HG02884 (cell line): ENCODE measurements around the gene GNG7.
"Not testable (repeated sequence)": the region's sequence is repeated elsewhere in the genome, so short reads cannot be mapped to it uniquely, and the experiment has no call there.

Experiments
- ATAC-seq: cut with Tn5 transposase; IDR thresholded peaks from one replicate; pipeline ENCODE4 v1.9.1; 2021; ENCODE audit warnings: mild to moderate bottlenecking, moderate library complexity; ENCODE audit not compliant: unreplicated experiment

The GNG7 gene

GRCh38 chr19:2579678-2580280, 122.7 kb downstream of the GNG7 start:
- no peak for ATAC-seq

GRCh38 chr19:2578901-2579677, 123.4 kb downstream of the GNG7 start:
- ATAC-seq = no peak

DNA sequence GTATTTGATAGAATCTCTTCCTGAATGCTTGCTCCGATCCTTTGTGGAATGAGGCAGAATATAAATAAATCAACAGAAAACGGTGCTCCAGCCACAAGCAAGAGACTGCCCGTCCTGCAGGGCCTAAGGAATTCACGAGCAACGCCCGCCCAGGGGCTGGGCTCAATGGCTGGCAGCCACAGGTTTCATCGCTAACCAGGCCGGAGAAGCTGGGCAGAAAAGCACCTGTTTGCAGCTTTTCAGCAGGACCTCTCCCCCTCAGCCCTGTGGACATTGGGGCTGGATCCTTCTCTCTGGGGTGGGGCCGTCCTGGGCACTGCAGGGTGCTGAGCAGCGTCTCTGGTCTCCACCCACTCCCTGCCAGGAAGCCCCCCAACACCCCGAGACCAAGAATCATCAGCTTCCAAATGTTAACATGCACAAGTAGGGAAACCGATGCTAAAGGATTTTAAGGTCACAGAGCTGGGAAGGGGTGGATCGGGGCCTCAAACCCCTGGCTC, 124.1 kb downstream of the GNG7 start:
- ATAC-seq = no peak

DNA sequence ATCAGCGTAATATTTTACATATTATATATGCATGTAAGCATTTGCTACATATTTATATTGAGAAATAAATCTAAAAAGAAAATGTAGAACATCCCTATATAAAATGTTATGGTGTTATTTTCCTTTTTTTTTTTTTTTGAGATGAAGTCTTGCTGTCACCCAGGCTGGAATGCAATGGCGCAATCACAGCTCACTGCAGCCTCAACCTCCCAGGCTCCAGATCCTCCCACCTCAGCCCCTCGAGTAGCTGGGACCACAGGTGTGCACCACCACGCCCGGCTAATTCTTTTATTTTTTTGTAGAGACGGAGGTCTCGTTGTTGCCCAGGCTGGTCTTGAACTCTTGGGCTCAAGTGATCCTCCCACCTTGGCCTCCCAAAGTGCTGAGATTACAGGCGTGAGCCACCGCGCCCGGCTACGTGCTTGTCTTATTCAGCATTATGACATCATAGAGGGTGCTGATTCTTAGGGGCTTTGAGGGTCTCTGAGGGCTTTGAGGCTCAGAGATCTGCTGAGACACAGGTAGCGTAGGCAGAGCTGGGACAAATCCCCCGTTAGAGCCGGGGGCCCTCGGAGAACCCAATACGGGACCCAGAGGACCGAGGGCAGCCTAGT, 124.7 kb downstream of the GNG7 start:
- no peak for ATAC-seq

DNA sequence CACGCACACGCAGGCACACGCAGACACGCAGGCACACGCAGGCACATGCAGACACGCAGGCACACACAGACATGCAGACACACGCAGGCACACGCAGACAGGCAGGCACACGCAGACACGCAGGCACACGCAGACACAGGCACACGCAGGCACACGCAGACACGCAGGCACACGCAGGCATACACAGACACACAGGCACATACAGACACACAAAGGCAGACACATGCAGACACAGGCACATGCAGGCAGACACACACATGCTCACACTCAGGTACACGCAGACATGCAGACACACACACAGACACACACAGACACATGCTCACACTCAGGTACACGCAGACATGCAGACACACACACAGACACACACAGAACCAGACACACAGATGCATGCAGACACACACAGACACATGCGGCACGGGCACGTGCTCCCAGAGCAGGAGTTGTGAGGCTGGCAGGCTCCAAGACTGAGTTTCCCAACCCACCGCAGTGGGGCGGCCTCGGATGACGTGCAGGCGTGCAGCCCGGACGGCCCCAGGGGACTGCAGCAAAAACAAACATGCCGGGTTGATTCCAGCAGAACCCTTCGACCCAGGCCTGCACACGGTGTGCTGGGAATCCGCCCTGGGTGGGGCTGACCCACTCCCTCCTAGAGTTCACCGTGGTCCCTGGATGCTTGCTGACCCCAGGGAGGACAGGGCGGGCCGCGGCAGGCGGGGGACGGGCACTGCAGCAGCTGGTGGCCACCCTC, 126.6 kb downstream of the GNG7 start:
- no peak for ATAC-seq

DNA sequence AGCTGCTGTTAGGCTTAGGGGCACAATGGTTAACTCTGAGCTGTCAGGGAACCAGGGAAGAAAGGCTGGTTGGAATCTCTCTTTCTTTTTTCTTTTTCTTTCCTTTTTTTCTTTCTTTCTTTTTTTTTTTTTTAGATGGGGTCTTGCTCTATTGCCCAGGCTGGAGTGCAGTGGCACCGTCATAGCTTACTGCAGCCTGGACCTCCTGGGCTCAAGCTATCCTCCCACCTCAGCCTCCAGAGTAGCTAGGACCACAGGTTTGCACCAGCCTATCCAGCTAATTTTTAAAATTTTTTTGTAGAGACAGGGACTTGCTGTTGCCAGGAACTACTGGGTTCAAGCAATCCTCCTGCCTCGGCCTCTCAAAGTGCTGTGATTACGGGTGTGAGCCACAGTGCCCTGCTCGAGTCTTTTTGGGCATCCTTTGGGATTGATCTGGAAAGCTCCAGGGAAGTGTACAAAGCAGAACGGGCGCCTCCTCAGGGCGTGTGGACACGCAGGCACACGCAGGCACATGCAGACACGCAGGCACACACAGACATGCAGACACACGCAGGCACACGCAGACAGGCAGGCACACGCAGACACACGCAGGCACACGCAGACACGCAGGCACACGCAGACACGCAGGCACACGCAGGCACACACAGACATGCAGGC, 127.4 kb downstream of the GNG7 start:
- no peak for ATAC-seq

GRCh38 chr19:2574478-2574931, 128.0 kb downstream of the GNG7 start:
- ATAC-seq = no peak

GRCh38 chr19:2573916-2574315, 128.6 kb downstream of the GNG7 start:
- no peak for ATAC-seq

- ATAC-seq = not testable (repeated sequence)
These were observed 130.3 kb downstream of the GNG7 start for GRCh38 chr19:2572152-2572551.

DNA sequence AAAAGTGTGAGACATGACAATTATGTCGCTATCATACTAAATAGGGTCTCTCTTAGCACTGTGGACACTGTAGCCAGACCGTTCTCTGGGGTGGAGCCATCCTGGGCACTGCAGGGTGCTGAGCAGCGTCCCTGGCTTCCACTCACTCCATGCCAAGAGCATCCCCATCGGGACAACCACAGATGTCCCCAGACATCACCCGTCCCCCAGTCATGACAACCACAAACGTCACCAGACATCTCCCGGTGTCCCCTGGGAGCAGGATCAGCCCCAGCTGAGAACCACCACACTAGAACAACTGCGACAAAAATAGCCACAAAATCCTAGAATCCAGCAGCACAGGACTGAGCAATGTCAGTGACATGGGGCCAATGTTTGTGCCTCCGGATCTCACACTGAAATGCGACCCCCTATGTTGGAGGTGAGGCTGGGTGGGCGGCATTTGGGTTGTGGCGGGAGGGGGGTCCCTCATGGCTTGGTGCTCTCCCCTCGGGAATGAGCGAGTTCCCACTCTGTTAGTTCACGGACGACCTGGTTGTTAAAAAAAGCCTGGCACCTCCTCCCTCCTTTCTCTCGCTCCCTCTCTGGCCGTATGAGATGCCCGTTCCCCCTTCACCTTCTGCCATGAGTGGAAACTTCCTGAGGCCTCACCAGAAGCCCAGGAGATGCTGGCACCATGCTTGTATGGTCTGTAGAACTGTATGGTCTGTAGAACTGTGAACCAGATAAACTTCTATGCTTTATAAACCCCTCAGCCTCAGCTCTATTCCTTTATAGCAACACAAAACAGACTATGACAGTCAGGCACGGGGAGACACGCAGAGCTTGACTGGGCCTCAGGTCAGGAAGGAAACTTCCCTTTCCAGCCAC, 132.7 kb downstream of the GNG7 start:
- no peak for ATAC-seq

GRCh38 chr19:2567996-2568395, 134.5 kb downstream of the GNG7 start:
- ATAC-seq = no peak

DNA sequence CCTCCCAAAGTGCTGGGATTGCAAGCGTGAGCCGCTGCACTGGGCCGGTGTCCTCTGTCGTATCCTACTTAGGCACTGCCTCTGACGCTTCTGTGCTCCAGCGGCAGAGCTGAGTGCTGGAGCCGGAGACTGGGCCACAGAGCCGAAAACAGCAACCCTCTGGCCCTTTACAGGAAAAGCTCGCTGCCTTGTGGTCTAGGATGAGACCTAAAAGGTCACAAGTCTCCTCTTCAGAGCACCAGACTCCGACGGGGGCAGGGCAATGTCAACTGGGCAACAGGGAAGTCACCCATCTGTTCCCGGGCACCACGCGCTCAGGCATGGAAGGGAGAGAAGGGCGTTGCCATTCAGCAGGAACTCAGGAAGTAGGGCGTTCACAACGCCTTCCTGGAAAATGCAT, 134.9 kb downstream of the GNG7 start:
- no peak for ATAC-seq

DNA sequence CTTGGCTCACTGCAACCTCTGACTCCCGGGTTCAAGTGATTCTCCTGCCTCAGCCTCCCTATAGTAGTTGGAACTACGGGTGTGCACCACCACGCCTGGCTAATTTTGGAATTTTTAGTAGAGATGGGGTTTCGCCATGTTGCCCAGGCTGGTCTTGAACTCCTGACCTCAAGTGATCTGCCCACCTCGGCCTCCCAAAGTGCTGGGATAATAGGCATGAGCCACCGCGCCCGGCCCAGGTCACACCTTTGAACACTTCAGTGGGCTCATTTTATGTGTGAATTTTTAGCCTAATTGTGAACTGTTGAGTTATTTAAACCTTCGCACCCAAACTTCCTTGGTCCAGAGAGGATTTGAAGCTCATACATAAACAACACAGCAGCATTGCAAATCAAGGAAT, 138.9 kb downstream of the GNG7 start:
- not testable (repeated sequence) for ATAC-seq

DNA sequence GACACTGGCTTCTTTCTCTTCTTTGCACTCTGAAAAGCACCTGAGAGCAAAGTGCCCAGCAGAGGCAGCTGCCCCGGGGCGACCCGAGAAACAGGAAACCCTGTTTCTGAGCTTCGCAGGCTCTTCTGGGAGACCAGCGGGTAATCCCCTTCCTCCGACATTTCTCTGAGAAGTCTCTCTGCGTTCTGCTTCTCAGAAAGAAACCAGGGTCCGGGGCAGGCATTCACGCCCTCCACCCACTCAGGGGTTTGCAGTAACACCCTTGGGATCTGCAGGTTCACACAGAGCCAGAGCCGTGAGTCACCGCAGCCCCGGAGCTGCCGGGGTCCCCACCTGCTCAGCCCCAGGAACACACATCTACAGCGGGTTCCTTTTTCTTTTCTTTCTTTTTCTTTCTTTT, 140.6 kb downstream of the GNG7 start:
- ATAC-seq = no peak

DNA sequence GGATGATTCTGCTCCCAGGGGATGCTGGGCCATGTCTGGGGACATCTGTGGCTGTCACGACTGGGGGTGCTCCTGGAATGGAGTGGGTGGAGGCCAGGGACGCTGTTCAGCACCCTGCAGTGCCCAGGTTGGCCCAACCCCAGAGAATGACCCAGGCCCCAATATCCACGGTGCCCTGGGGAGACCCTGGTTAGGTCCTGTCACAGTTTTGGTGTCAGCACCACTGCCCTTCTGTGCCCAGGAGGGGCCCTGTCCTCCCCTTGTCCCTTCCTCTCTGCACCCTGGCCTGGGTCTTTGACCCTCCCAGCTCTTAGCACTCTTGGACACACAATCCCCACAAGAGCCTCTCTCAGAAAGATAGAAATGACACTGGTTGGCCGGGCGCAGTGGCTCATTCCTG, 141.3 kb downstream of the GNG7 start:
- no peak for ATAC-seq

DNA sequence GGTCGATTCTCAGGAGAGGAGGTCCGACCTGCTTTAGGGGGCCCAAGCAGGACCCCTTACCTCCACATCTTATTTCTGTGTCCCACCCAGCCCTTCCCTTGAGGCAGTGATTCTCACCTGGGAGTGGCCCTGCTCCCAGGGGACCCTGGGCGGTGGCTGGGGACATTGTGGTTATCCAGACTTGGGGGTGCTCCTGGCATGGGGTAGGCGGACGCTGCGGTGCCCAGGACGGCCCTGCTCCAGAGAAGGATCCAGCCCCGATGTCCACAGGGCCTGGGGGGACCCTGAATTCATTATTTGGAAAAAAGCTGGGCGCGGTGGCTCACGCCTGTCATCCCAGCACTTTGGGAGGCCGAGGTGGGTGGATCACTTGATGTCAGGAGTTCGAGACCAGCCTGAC, 142.1 kb downstream of the GNG7 start:
- ATAC-seq = no peak

DNA sequence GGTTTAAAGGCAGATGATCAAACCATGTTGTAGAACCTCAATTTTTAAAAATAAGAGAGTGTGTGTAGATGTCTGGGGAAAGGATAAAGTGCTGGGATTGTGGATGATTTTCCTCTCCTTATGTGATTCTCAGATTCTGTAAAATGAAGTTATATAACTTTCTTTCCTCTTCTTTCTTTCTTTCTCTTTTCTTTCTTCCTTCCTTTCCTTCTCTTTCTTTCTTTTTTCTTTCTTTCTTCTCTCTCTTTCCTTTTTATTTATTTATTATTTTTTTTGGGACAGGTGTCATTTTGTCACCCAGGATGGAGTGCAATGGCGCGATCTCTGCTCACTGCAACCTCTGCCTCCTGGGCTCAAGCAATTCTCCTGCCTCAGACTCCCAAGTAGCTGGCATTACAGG, 144.0 kb downstream of the GNG7 start:
- ATAC-seq = no peak

DNA sequence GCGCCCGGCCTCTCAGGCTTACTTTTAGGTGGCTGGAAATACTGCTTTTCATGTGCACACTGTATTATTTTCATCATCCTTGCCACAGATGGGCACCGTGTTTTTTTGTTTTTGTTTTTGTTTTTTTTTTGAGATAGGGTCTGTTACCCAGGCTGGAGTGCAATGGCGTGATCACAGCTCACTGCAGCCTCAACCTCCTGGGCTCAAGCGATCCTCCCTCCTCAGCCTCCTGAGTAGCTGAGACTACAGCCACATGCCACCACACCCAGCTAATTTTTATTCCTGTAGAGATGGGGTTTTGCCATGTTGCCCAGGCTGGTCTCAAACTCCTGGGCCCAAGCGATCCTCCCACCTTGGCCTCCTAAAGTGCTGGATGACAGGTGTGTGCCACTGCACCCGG, 144.4 kb downstream of the GNG7 start:
- not testable (repeated sequence) for ATAC-seq

GRCh38 chr19:2557093-2557440, 145.4 kb downstream of the GNG7 start:
- ATAC-seq = no peak
